PC-3 (cell line): ENCODE measurements around the gene ARMC7.

Source experiments
- CTCF ChIP-seq: fragments of 300-600 bp; sonication (generic); conservative IDR thresholded peaks from 2 replicates; pipeline ENCODE4 v1.5.1; 2017; ENCODE audit warnings: antibody characterized with exemption, low read depth, mild to moderate bottlenecking, low read length
- EZH2 ChIP-seq: fragments of 300-600 bp; sonication (generic); IDR thresholded peaks from one replicate; pipeline ENCODE4 v1.6.1; 2017; ENCODE audit warnings: antibody characterized with exemption, mild to moderate bottlenecking, low read length; ENCODE audit not compliant: unreplicated experiment
- EZH2phosphoT487 ChIP-seq: fragments of 300-600 bp; sonication (generic); IDR thresholded peaks from 2 replicates; pipeline ENCODE4 v1.6.1; 2018; ENCODE audit warnings: mild to moderate bottlenecking, antibody characterized with exemption, low read length, borderline replicate concordance

- TF ChIP-seq CTCF (no peak), EZH2 (no peak), EZH2phosphoT487 (no peak)
Measured at GRCh38 chr17:75088465-75089417, 21.0 kb upstream of the ARMC7 start.
